Neural progenitor cell (in vitro differentiated cells): ENCODE results near the gene NBPF26.
"Not testable (repeated sequence)": the region's sequence is repeated elsewhere in the genome, so short reads cannot be mapped to it uniquely, and the experiment has no call there.

Experiments used
- EZH2 ChIP-seq: fragments of 200-600 bp; sonication (generic); IDR thresholded peaks from 2 replicates; pipeline ENCODE4 v1.6.1; 2017; ENCODE audit warnings: antibody characterized with exemption, mild to moderate bottlenecking, moderate library complexity
- EZH2phosphoT487 ChIP-seq: fragments of 200-600 bp; sonication (generic); IDR thresholded peaks from 2 replicates; pipeline ENCODE4 v1.6.1; 2017; ENCODE audit warnings: antibody characterized with exemption
- TF ChIP-seq, protein P1 (sequence below): fragments of 200-600 bp; sonication (generic); IDR thresholded peaks from 2 replicates; pipeline ENCODE4 v1.5.1; 2017; ENCODE audit warnings: antibody characterized with exemption, mild to moderate bottlenecking

DNA sequence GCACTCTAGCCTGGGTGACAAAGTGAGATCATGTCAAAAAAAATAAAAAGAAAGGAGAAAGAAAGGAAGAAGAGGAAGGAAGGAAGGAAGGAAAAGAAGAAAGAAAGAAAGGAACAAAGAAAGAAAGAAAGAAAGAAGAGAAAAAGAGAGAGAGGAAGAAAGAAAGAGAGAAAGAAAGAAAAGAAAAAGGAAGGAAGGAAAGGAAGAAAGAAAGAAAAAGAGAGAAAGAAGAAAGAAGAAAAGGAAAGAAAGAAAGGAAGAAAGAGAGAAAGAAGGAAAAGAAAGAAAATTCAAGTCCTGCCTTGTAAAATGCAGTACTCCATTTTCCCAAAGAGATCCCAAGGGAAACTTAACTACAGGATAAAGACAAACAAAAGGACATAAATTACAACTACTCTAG, 154.5 kb downstream of the NBPF26 start:
- TF ChIP-seq, protein P1, sequence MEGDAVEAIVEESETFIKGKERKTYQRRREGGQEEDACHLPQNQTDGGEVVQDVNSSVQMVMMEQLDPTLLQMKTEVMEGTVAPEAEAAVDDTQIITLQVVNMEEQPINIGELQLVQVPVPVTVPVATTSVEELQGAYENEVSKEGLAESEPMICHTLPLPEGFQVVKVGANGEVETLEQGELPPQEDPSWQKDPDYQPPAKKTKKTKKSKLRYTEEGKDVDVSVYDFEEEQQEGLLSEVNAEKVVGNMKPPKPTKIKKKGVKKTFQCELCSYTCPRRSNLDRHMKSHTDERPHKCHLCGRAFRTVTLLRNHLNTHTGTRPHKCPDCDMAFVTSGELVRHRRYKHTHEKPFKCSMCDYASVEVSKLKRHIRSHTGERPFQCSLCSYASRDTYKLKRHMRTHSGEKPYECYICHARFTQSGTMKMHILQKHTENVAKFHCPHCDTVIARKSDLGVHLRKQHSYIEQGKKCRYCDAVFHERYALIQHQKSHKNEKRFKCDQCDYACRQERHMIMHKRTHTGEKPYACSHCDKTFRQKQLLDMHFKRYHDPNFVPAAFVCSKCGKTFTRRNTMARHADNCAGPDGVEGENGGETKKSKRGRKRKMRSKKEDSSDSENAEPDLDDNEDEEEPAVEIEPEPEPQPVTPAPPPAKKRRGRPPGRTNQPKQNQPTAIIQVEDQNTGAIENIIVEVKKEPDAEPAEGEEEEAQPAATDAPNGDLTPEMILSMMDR, result not testable (repeated sequence)
- TF ChIP-seq EZH2, EZH2phosphoT487: not testable (repeated sequence)
